SK-N-MC (cell line): ENCODE measurements around the gene VIPR2.

ENCODE experiments used
- EZH2 ChIP-seq: fragments of 200-600 bp; sonication (generic); IDR thresholded peaks from one replicate; pipeline ENCODE4 v1.6.1; 2017; ENCODE audit warnings: antibody characterized with exemption
- POLR2AphosphoS5 ChIP-seq: IDR thresholded peaks from 2 replicates; pipeline ENCODE4 v1.6.1; 2012; ENCODE audit warnings: mild to moderate bottlenecking, low read depth, low read length, borderline replicate concordance

DNA sequence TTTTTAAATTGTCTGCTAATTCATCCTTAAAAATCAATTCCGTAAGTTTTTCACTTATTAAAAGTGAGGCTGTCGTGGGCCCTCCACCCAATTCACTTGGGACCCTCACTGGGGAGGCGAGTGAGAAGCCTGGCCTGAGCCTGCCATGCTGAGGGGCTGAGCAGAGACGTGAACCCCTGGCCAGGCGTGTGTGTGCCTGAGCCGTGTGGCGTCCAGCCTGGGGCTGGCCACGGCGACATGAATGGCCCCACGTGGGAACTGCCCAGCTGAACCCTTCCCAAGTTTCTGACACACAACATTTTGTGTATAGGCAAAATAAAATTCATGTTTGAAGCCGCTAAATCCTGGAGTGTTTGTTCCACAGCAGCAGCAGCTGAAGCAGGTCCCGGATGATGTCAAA is 13.0 kb upstream of the VIPR2 start:
- TF ChIP-seq POLR2AphosphoS5 (no peak), EZH2 (no peak)
